GM12875 (cell line): ENCODE measurements around the gene PDCD11.
A peak's percentile ranks its signal among the peaks of the same experiment; 100 is the strongest.

ENCODE experiments used
- H3K4me3 ChIP-seq: one replicate; pipeline ENCODE4 v1.5.1; 2011; ENCODE audit warnings: low read depth, low read length, control low read depth
- CTCF ChIP-seq: IDR thresholded peaks from 2 replicates; pipeline ENCODE4 v1.5.1; 2011; ENCODE audit warnings: low read depth, mild to moderate bottlenecking, control low read depth, inconsistent platforms, low read length, moderate library complexity, borderline replicate concordance; ENCODE audit not compliant: insufficient read depth

Gene PDCD11

DNA sequence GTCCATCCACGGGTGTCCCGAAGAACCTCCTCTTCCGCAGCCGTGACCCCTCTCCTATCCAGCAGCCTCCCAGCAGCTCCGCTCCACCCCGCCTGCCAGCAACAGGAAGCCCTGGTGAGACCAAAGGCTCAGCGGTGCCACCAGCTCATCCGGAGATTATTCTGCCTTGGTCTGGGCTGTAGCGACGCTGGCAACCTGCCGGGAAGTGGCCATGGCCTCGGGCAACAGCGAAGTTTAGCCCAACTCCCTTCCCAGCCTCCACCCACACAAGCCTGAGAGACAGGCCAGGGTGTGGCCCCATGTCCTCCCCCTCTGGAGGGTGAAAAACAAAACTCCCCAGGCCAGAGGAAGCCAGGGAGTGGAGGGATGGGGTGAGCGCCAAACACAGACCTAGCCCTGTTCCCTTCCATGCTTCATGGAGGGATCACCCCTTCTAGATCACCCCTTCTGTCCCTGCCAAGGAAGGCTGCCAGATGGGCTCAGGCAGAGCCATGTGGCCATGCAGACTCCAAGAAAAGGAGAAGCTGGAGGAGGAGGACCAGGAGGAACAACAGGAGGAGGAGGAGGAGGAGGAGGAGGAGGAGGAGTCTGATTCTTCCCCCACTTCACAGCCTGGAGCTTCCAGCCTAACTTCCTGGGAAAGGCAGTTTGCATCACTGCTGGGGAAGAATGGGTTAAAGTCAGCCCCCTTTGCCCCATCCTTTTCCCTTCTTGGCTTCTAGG lies 54.8 kb downstream of the PDCD11 start:
- TF ChIP-seq CTCF, result no peak
- H3K4me3 ChIP-seq, result peak overlapping the region; percentile 68

DNA sequence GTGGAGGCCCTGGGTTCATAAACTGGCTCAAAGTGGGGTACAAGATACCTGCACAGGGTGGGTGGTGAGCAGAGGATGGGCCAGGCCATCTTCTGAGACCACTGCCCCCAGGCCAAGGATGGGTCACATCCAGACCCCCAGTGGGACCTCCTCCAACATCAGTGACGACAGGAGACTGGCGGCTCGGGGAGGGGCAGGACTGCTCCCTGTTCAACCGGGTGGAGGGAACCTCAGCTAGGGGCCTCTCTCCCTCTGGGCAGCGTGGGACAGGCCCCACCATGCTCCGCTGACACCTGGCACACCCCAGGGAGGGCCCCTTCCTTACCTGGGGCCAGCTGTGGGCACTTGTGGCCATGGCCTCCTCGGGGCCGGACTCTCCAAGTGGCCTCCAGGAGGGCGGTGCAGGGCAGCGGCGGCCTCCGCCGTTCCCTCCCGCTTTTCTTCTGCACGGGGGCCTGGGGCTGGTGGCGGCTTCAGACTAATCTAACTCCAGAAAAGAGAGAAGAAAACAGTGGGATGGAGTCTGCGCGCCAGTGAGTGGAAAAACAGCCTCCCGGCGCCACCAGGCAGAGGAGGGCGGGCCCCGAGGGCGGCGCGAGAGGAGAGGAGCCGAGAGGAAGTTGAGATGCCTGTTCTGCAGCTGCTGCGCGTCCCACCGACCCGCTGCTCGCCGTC lies 55.5 kb downstream of the PDCD11 start, which contains the start of gene CALHM2:
Gene CALHM2 (minus strand): TSS at position 540 of the 675 bp plus-strand sequence. CDS start 2,429 bp downstream, outside the sequence.
- H3K4me3 ChIP-seq, result peak within 1 kb of the TSS; percentile 68

GRCh38 chr10:103452506-103453230 lies 56.2 kb downstream of the PDCD11 start:
- H3K4me3 ChIP-seq, result peak overlapping the region; percentile 68
- TF ChIP-seq CTCF, result no peak

More for the DNA sequence above, 55.5 kb downstream of the PDCD11 start, which contains the start of gene CALHM2:
- no peak for TF ChIP-seq CTCF

DNA sequence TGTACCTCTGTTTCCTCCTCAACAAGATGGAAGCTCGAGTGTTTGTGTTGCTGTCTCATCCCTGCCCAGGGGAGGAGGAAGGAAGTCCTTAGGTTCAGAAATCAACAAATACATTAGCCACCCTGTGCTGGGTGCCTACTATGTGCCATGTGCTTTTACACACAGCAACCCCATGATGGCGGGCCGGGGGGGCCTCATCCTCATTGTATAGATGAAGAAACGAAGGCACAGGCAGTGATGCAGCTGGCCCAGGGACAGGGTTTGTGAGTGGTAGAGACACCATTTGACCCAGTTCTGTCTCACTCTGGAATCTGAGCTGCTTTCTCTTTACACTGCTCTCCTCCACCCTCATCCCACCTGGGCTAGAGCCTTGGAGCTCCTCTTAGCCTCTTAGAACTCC lies 57.6 kb downstream of the PDCD11 start:
- H3K4me3 ChIP-seq, result no peak overlapping the region
- no peak for TF ChIP-seq CTCF

GRCh38 chr10:103455235-103455634 lies 58.8 kb downstream of the PDCD11 start:
- TF ChIP-seq CTCF, result no peak
- H3K4me3 ChIP-seq, result no peak overlapping the region

- H3K4me3 ChIP-seq, result no peak overlapping the region
- no peak for TF ChIP-seq CTCF
These were observed 59.7 kb downstream of the PDCD11 start for GRCh38 chr10:103456074-103456660.
